ENCODE results near the gene COIL. TPM values are rescaled to one million over a fixed set of nuclear protein-coding genes. Genes with fewer than 3 reads are reported as not detected.
A peak's percentile ranks its signal among the peaks of the same experiment; 100 is the strongest.

Gene COIL
- total and polyA plus RNA-seq, 9 of the 15 experiments (the other 6 are each of a cell fraction or from before 2014, with no cell fraction given), result 23.9 to 41.3 (median 28.7) TPM

DNA sequence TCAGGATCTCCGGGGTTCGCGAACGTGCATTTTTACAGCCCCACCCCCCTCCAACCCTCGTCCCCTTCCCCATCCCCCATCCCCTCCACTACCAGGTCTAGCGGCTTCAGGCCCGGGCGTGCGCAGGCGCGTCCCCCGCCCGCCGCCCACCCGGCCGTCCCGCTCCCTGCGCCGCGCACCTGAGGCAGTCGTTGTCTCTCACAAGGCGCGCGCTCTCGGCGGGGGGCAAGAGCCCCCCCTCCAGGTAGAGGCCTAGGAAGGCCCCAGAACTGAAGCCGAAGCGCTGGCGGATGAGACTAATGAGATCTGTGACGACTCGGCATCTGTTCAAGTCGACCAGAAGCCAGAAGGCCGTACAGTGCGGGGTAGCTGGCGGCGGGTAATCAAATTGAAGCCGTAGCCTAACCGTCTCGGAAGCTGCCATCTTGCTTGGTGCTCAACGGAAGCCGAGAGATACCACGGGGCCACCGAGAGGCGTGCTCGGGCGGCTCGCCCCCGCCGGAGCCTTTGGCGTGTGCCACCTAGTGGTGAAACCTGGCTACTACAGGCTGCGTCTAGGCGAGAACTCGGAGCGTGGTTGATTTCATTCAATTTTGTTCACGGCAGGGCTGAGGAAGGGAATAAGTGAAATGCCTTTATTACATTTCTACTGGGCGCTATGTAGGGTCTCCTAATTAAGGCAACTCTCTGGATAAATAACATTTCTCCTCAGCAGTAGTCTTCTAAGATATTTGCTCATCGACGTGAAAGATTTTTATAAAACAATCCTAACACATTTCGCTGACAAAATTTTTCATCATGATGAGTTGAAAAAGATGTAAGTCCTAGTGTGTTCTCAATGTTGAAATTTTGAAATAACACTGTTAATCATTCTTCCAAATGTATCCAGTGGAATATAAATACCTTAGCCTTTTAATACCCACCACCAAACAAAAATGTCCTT lies at the start of gene COIL (continued):
- TF ChIP-seq, protein P1, sequence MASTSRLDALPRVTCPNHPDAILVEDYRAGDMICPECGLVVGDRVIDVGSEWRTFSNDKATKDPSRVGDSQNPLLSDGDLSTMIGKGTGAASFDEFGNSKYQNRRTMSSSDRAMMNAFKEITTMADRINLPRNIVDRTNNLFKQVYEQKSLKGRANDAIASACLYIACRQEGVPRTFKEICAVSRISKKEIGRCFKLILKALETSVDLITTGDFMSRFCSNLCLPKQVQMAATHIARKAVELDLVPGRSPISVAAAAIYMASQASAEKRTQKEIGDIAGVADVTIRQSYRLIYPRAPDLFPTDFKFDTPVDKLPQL (IDR thresholded peaks at IDR 0.05; ENCODE audit: extremely low read depth, insufficient read length), result no peak
- TF ChIP-seq, protein P2, sequence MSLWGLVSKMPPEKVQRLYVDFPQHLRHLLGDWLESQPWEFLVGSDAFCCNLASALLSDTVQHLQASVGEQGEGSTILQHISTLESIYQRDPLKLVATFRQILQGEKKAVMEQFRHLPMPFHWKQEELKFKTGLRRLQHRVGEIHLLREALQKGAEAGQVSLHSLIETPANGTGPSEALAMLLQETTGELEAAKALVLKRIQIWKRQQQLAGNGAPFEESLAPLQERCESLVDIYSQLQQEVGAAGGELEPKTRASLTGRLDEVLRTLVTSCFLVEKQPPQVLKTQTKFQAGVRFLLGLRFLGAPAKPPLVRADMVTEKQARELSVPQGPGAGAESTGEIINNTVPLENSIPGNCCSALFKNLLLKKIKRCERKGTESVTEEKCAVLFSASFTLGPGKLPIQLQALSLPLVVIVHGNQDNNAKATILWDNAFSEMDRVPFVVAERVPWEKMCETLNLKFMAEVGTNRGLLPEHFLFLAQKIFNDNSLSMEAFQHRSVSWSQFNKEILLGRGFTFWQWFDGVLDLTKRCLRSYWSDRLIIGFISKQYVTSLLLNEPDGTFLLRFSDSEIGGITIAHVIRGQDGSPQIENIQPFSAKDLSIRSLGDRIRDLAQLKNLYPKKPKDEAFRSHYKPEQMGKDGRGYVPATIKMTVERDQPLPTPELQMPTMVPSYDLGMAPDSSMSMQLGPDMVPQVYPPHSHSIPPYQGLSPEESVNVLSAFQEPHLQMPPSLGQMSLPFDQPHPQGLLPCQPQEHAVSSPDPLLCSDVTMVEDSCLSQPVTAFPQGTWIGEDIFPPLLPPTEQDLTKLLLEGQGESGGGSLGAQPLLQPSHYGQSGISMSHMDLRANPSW (CRISPR knock-in tag; IDR thresholded peaks at IDR 0.05), result no peak
- TF ChIP-seq KAT2B (IDR thresholded peaks at IDR 0.05; ENCODE audit: low read depth, low read length) (no peak), ZNF24 (IDR thresholded peaks at IDR 0.05) (no peak), ZNF347 (CRISPR knock-in tag; IDR thresholded peaks at IDR 0.05; ENCODE audit: low read depth) (no peak), POLR2H (tag; IDR thresholded peaks at IDR 0.05; ENCODE audit: low read depth) (peak; percentile 77), FOXM1 (IDR thresholded peaks at IDR 0.05; ENCODE audit: low read depth) (peak; percentile 48; the same call in 1 of the 2 replicates), FOXM1 (CRISPR knock-in tag; IDR thresholded peaks at IDR 0.05; ENCODE audit: low read depth) (no peak), ZKSCAN1 (IDR thresholded peaks at IDR 0.05; ENCODE audit: low read depth, low read length) (no peak), MXI1 (IDR thresholded peaks at IDR 0.05; ENCODE audit: low read depth, low read length) (0 out of 2 replicates have a peak, but pooled peaks have one; percentile 14), SRSF9 (IDR thresholded peaks at IDR 0.05; ENCODE audit: borderline replicate concordance, low read depth, low read length) (no peak), XRCC4 (IDR thresholded peaks at IDR 0.05; ENCODE audit: extremely low read depth, insufficient read depth, insufficient read length) (no peak), ZNF121 (CRISPR knock-in tag; conservative IDR thresholded peaks at IDR 0.05) (no peak), MYC (IDR thresholded peaks at IDR 0.05; ENCODE audit: low read depth, low read length) (peak; percentile 95), MYC (CRISPR knock-in tag; IDR thresholded peaks at IDR 0.05; ENCODE audit: borderline replicate concordance, low read depth) (peak; percentile 37; the same call in 1 of the 2 replicates)
- TF ChIP-seq, protein P3, sequence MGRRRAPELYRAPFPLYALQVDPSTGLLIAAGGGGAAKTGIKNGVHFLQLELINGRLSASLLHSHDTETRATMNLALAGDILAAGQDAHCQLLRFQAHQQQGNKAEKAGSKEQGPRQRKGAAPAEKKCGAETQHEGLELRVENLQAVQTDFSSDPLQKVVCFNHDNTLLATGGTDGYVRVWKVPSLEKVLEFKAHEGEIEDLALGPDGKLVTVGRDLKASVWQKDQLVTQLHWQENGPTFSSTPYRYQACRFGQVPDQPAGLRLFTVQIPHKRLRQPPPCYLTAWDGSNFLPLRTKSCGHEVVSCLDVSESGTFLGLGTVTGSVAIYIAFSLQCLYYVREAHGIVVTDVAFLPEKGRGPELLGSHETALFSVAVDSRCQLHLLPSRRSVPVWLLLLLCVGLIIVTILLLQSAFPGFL (CRISPR knock-in tag; IDR thresholded peaks at IDR 0.05), result peak; percentile 48; the same call in 1 of the 2 replicates
- TF ChIP-seq, protein P4, sequence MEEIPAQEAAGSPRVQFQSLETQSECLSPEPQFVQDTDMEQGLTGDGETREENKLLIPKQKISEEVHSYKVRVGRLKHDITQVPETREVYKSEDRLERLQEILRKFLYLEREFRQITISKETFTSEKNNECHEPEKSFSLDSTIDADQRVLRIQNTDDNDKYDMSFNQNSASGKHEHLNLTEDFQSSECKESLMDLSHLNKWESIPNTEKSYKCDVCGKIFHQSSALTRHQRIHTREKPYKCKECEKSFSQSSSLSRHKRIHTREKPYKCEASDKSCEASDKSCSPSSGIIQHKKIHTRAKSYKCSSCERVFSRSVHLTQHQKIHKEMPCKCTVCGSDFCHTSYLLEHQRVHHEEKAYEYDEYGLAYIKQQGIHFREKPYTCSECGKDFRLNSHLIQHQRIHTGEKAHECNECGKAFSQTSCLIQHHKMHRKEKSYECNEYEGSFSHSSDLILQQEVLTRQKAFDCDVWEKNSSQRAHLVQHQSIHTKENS (CRISPR knock-in tag; IDR thresholded peaks at IDR 0.05), result no peak
- TF ChIP-seq, protein P5, sequence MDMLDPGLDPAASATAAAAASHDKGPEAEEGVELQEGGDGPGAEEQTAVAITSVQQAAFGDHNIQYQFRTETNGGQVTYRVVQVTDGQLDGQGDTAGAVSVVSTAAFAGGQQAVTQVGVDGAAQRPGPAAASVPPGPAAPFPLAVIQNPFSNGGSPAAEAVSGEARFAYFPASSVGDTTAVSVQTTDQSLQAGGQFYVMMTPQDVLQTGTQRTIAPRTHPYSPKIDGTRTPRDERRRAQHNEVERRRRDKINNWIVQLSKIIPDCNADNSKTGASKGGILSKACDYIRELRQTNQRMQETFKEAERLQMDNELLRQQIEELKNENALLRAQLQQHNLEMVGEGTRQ (CRISPR knock-in tag; IDR thresholded peaks at IDR 0.05), result peak; percentile 39; the same call in 1 of the 2 replicates
